H9 (cell line): ENCODE measurements around the gene TBC1D22A. TPM values are rescaled to one million over a fixed set of nuclear protein-coding genes. Genes with fewer than 3 reads are reported as not detected.

ENCODE experiments used
- DNase-seq: peaks from one replicate; pipeline ENCODE4 v3.0.0-alpha.2; 2017
- H2AFZ ChIP-seq: one replicate; pipeline ENCODE4 v1.6.1; 2013; ENCODE audit warnings: mild to moderate bottlenecking, low read length, control low read depth, moderate library complexity
- H2AK5ac ChIP-seq: 2 replicates; pipeline ENCODE4 v1.6.1; 2013; ENCODE audit warnings: low read length, control low read depth, mixed read lengths; ENCODE audit not compliant: insufficient read length
- H2BK120ac ChIP-seq: one replicate; pipeline ENCODE4 v1.6.1; 2013; ENCODE audit warnings: low read depth, mild to moderate bottlenecking, low read length, control low read depth, inconsistent platforms; ENCODE audit not compliant: poor library complexity, severe bottlenecking
- H2BK12ac ChIP-seq: 2 replicates; pipeline ENCODE4 v1.6.1; 2013; ENCODE audit warnings: low read length, control low read depth, mixed read lengths, low read depth; ENCODE audit not compliant: insufficient read length
- H2BK15ac ChIP-seq: 2 replicates; pipeline ENCODE4 v1.6.1; 2013; ENCODE audit warnings: low read depth, low read length, control low read depth
- H2BK20ac ChIP-seq: one replicate; pipeline ENCODE4 v1.6.1; 2013; ENCODE audit warnings: low read depth, mild to moderate bottlenecking, low read length, control low read depth, inconsistent platforms; ENCODE audit not compliant: poor library complexity, severe bottlenecking
- H2BK5ac ChIP-seq: 2 replicates; pipeline ENCODE4 v1.6.1; 2013; ENCODE audit warnings: low read length, control low read depth, mixed read lengths; ENCODE audit not compliant: insufficient read length
- H3K14ac ChIP-seq: 2 replicates; pipeline ENCODE4 v1.6.1; 2013; ENCODE audit warnings: low read length, control low read depth; ENCODE audit not compliant: insufficient read depth
- H3K18ac ChIP-seq: 2 replicates; pipeline ENCODE4 v1.6.1; 2013; ENCODE audit warnings: low read depth, mild to moderate bottlenecking, mixed read lengths, low read length, control low read depth; ENCODE audit not compliant: insufficient read length
- H3K23ac ChIP-seq: 2 replicates; pipeline ENCODE4 v1.6.1; 2013; ENCODE audit warnings: low read length, control low read depth, mixed read lengths, low read depth; ENCODE audit not compliant: insufficient read length
- H3K23me2 ChIP-seq: 2 replicates; pipeline ENCODE4 v1.6.1; 2013; ENCODE audit warnings: low read depth, mild to moderate bottlenecking, mixed read lengths, low read length, control low read depth; ENCODE audit not compliant: insufficient read length, poor library complexity, severe bottlenecking
- H3K27ac ChIP-seq: 2 replicates; pipeline ENCODE4 v1.5.1; 2013; ENCODE audit warnings: low read length, control low read depth, mixed read lengths, low read depth; ENCODE audit not compliant: insufficient read length
- H3K27me3 ChIP-seq: 2 replicates; pipeline ENCODE4 v1.6.1; 2013; ENCODE audit warnings: low read length, control low read depth, inconsistent platforms; ENCODE audit not compliant: insufficient read depth
- H3K4ac ChIP-seq: 2 replicates; pipeline ENCODE4 v1.6.1; 2013; ENCODE audit warnings: low read depth, mild to moderate bottlenecking, control low read depth, inconsistent platforms, low read length, moderate library complexity
- H3K4me1 ChIP-seq: 2 replicates; pipeline ENCODE4 v1.6.1; 2013; ENCODE audit warnings: low read length, control low read depth, inconsistent platforms; ENCODE audit not compliant: insufficient read depth
- H3K4me2 ChIP-seq: 2 replicates; pipeline ENCODE4 v1.6.1; 2013; ENCODE audit warnings: low read length, control low read depth, mixed read lengths; ENCODE audit not compliant: insufficient read length, insufficient read depth
- H3K56ac ChIP-seq: 2 replicates; pipeline ENCODE4 v1.6.1; 2013; ENCODE audit warnings: low read depth, mild to moderate bottlenecking, mixed read lengths, low read length, control low read depth; ENCODE audit not compliant: insufficient read length
- H3K79me1 ChIP-seq: 2 replicates; pipeline ENCODE4 v1.6.1; 2013; ENCODE audit warnings: low read depth, mild to moderate bottlenecking, moderate library complexity, low read length, control low read depth, inconsistent platforms; ENCODE audit not compliant: insufficient read depth, poor library complexity, severe bottlenecking
- H3K79me2 ChIP-seq: 2 replicates; pipeline ENCODE4 v1.6.1; 2013; ENCODE audit warnings: low read length, control low read depth, inconsistent platforms; ENCODE audit not compliant: insufficient read depth
- H3K9ac ChIP-seq: 2 replicates; pipeline ENCODE4 v1.6.1; 2013; ENCODE audit warnings: low read length, control low read depth, mixed read lengths; ENCODE audit not compliant: insufficient read length; ENCODE audit errors: extremely low read depth
- H3K9me3 ChIP-seq: one replicate; pipeline ENCODE4 v1.6.1; 2013; ENCODE audit warnings: low read depth, low read length, inconsistent platforms; ENCODE audit not compliant: control insufficient read depth
- H3T11ph ChIP-seq: one replicate; pipeline ENCODE4 v1.6.1; 2013; ENCODE audit warnings: mild to moderate bottlenecking, low read length, control low read depth, inconsistent platforms
- H4K20me1 ChIP-seq: one replicate; pipeline ENCODE4 v1.6.1; 2013; ENCODE audit not compliant: control insufficient read depth, insufficient read length, insufficient read depth
- H4K5ac ChIP-seq: 2 replicates; pipeline ENCODE4 v1.6.1; 2013; ENCODE audit warnings: low read depth, mild to moderate bottlenecking, mixed read lengths, low read length, control low read depth; ENCODE audit not compliant: insufficient read length
- H4K8ac ChIP-seq: replicated peaks from 2 replicates; pipeline ENCODE4 v1.6.1; 2013; ENCODE audit warnings: low read length, control low read depth, mixed read lengths, low read depth; ENCODE audit not compliant: insufficient read length
- H4K91ac ChIP-seq: 2 replicates; pipeline ENCODE4 v1.6.1; 2013; ENCODE audit warnings: low read depth, mild to moderate bottlenecking, moderate library complexity, mixed read lengths, low read length, control low read depth; ENCODE audit not compliant: insufficient read length
- H3K27ac Mint-ChIP-seq, 3 experiments: 2 replicates in 2 of 3; 3 replicates in 1 of 3; pipeline ENCODE4 v1.8.0; 2020 to 2021; ENCODE audit warnings: mixed read lengths in 3 of 3, mild to moderate bottlenecking in 1 of 3, moderate library complexity in 1 of 3
- H3K27me3 Mint-ChIP-seq: 2 replicates; pipeline ENCODE4 v1.8.0; 2021; ENCODE audit warnings: low read depth, mild to moderate bottlenecking, moderate library complexity, mixed read lengths
- H3K36me3 Mint-ChIP-seq, 3 experiments: 2 replicates in 2 of 3; 3 replicates in 1 of 3; pipeline ENCODE4 v1.8.0; 2020 to 2021; ENCODE audit warnings: low read depth in 3 of 3, mixed read lengths in 3 of 3; ENCODE audit not compliant: insufficient read depth in 1 of 3
- H3K4me1 Mint-ChIP-seq, 2 experiments: 2 replicates each; pipeline ENCODE4 v1.8.0; 2020; ENCODE audit warnings: mixed read lengths in 2 of 2
- H3K4me3 Mint-ChIP-seq, 2 experiments: 2 replicates in 1 of 2; 3 replicates in 1 of 2; pipeline ENCODE4 v1.8.0; 2020 to 2021; ENCODE audit warnings: mild to moderate bottlenecking in 2 of 2, mixed read lengths in 2 of 2, moderate library complexity in 1 of 2
- H3K9me3 Mint-ChIP-seq, 2 experiments: 2 replicates in 1 of 2; 3 replicates in 1 of 2; pipeline ENCODE4 v1.8.0; 2020; ENCODE audit warnings: mild to moderate bottlenecking in 2 of 2, mixed read lengths in 2 of 2, moderate library complexity in 1 of 2
- WGBS: extraction: QIAGEN DNeasy Blood & Tissue Kit; methylation state at CpG from one replicate; pipeline ENCODE4 v1.1.7; 2013; ENCODE audit warnings: missing lambda C conversion rate, low lambda C conversion rate, mixed read lengths; ENCODE audit not compliant: insufficient read length; ENCODE audit errors: extremely low coverage; 5-methylcytosine and 5-hydroxymethylcytosine counted together
- total RNA-seq: library from RNA; stranded (reverse); gene quantifications from 2 replicates; pipeline ENCODE4 v1.2.1, GENCODE V29; 2021
- TF ChIP-seq, protein P1 (sequence below): fragments of 200-600 bp; sonication (generic); conservative IDR thresholded peaks from 3 replicates; pipeline ENCODE4 v1.8.0; 2021; ENCODE audit warnings: antibody characterized with exemption, mild to moderate bottlenecking

The TBC1D22A gene
- total RNA-seq, 1 experiment from 2014 or later: 20.8 TPM

GRCh38 chr22:46871826-46872225 lies 109.4 kb downstream of the TBC1D22A start:
- H4K5ac ChIP-seq: no peak overlapping the region
- H3K4me1 Mint-ChIP-seq: peaks cover 8 to 11% of the 10 kb centered on the region in 2 experiments
- peaks cover 25 to 32% (median 25%) of the 10 kb centered on the region in 3 experiments for H3K36me3 Mint-ChIP-seq
- H3T11ph ChIP-seq: no peak overlapping the region
- H3K27me3 Mint-ChIP-seq: no peaks in the 10 kb centered on the region
- H3K14ac ChIP-seq: no peak overlapping the region
- H4K91ac ChIP-seq: no peak overlapping the region
- H3K4me1 ChIP-seq: no peaks in the 10 kb centered on the region
- TF ChIP-seq, protein P1, sequence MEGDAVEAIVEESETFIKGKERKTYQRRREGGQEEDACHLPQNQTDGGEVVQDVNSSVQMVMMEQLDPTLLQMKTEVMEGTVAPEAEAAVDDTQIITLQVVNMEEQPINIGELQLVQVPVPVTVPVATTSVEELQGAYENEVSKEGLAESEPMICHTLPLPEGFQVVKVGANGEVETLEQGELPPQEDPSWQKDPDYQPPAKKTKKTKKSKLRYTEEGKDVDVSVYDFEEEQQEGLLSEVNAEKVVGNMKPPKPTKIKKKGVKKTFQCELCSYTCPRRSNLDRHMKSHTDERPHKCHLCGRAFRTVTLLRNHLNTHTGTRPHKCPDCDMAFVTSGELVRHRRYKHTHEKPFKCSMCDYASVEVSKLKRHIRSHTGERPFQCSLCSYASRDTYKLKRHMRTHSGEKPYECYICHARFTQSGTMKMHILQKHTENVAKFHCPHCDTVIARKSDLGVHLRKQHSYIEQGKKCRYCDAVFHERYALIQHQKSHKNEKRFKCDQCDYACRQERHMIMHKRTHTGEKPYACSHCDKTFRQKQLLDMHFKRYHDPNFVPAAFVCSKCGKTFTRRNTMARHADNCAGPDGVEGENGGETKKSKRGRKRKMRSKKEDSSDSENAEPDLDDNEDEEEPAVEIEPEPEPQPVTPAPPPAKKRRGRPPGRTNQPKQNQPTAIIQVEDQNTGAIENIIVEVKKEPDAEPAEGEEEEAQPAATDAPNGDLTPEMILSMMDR: no peak
- H2BK120ac ChIP-seq: no peak overlapping the region
- H2BK15ac ChIP-seq: no peak overlapping the region
- no CpG with 5 or more reads among the region's 2 CpGs for WGBS
- H3K9ac ChIP-seq: no peak overlapping the region
- no peak overlapping the region for H3K23ac ChIP-seq
- no peaks in the 10 kb centered on the region for H3K27me3 ChIP-seq
- H2AFZ ChIP-seq: no peak overlapping the region
- no peak overlapping the region for H2BK12ac ChIP-seq
- no peaks in the 10 kb centered on the region for H3K79me1 ChIP-seq
- H4K8ac ChIP-seq: no peak overlapping the region
- H3K18ac ChIP-seq: no peak overlapping the region
- no peak overlapping the region for H3K27ac Mint-ChIP-seq
- H3K23me2 ChIP-seq: no peaks in the 10 kb centered on the region
- H3K27ac ChIP-seq: no peak overlapping the region
- H3K9me3 ChIP-seq: no peaks in the 10 kb centered on the region
- H2AK5ac ChIP-seq: no peak overlapping the region
- no peaks in the 10 kb centered on the region for H4K20me1 ChIP-seq
- peaks cover 13 to 16% of the 10 kb centered on the region in 2 experiments for H3K9me3 Mint-ChIP-seq
- H3K79me2 ChIP-seq: no peaks in the 10 kb centered on the region
- H2BK20ac ChIP-seq: no peak overlapping the region
- H3K56ac ChIP-seq: no peak overlapping the region
- no peak for DNase-seq
- no peak overlapping the region for H2BK5ac ChIP-seq
- no peak overlapping the region for H3K4me3 Mint-ChIP-seq
- no peak overlapping the region for H3K4me2 ChIP-seq
- H3K4ac ChIP-seq: no peak overlapping the region
